Ovary (tissue), 3 donors: Measurements from ENCODE around the gene SH3BGR.

Source experiments
- EP300 ChIP-seq: sonication (generic); formaldehyde crosslinking; IDR thresholded peaks from one replicate; pipeline ENCODE4 v1.6.1; 2017; ENCODE audit warnings: antibody characterized with exemption
- TF ChIP-seq, protein P1 (sequence below), 3 donors: fragments of 450-650 bp in 2 of 3; fragments of 200-600 bp in 1 of 3; IDR thresholded peaks; one replicate each; pipeline versions ENCODE4 v1.5.1 to v1.8.0; 2016 to 2022; ENCODE audit warnings: antibody characterized with exemption in 3 of 3, mild to moderate bottlenecking in 1 of 3
- donor health status: DM: no; HTN: no; CAD: no.

DNA sequence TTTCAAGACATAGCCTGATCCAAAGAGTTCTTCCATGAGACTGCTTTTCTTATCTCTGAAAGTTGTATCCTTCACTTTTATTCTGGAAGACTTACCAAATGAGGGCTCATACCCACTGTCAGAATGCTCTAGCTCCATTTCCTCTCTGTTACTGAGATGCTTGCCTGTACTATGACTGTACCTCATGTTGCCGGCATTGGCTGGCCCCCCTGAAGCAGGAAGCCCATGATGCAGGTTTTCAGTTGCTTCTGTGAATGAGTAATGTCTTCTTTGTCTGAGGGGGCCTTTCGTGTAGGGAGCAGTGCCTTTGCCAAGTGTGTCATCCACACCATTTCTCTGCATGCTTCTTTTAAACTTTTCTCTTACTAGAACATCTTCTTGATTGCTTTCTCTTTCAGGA lies 45.7 kb upstream of the SH3BGR start:
- TF ChIP-seq, protein P1, sequence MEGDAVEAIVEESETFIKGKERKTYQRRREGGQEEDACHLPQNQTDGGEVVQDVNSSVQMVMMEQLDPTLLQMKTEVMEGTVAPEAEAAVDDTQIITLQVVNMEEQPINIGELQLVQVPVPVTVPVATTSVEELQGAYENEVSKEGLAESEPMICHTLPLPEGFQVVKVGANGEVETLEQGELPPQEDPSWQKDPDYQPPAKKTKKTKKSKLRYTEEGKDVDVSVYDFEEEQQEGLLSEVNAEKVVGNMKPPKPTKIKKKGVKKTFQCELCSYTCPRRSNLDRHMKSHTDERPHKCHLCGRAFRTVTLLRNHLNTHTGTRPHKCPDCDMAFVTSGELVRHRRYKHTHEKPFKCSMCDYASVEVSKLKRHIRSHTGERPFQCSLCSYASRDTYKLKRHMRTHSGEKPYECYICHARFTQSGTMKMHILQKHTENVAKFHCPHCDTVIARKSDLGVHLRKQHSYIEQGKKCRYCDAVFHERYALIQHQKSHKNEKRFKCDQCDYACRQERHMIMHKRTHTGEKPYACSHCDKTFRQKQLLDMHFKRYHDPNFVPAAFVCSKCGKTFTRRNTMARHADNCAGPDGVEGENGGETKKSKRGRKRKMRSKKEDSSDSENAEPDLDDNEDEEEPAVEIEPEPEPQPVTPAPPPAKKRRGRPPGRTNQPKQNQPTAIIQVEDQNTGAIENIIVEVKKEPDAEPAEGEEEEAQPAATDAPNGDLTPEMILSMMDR (IDR thresholded peaks at IDR 0.05): no peak
- TF ChIP-seq EP300: no peak
